ENCODE measurements around the gene VPS36. TPM values are rescaled to one million over a fixed set of nuclear protein-coding genes. Genes with fewer than 3 reads are reported as not detected.

Gene VPS36
- total and polyA plus RNA-seq, 2 donors (not counting 1 experiment from before 2014, with no cell fraction given), result 17.5 to 71.5 TPM

DNA sequence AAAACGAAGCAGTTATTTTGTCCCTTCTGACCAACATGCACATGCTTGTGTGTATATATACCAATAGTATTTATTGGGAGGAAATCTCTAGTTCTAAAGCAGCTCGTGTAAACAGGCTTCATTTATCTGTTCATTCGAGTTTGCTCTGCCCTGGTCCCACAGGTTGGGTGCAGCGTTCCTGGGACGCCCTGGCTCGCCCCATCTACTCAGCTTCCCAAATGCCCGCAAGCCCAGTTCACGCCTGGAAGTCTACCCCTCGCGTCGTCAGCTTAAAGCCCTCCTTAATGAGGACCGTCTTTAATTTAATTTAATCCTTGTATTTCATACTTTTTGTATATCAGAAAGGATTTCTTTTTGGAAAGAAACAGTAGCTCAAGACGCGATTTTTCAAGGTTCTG lies 45.1 kb downstream of the VPS36 start:
- Histone ChIP-seq H3K4me2 (replicated peaks; ENCODE audit: low read depth, low read length, poor library complexity, severe bottlenecking) (peak overlapping the region; percentile 90), H3K79me2 (ENCODE audit: control insufficient read depth, insufficient read depth, low read length) (no peaks in the 10 kb centered on the region), H3K4me1 (ENCODE audit: control insufficient read depth in 2 of 2, insufficient read depth in 2 of 2, low read length in 2 of 2) (peaks cover 23 to 24% of the 10 kb centered on the region in 2 donors), H3K9ac (ENCODE audit: low read length) (peak overlapping the region; percentile 68), H3K36me3 (replicated peaks in 1 of 2; ENCODE audit: control extremely low read depth in 1 of 2, control insufficient read depth in 1 of 2, extremely low read depth in 1 of 2, insufficient read depth in 2 of 2, low read length in 1 of 2) (no peaks in the 10 kb centered on the region), H4K20me1 (ENCODE audit: control insufficient read depth, insufficient read depth, low read length, poor library complexity, severe bottlenecking) (no peaks in the 10 kb centered on the region), H2AFZ (ENCODE audit: insufficient read depth, low read depth, low read length, poor library complexity, severe bottlenecking) (peak overlapping the region; percentile 72), H3K4me3 (ENCODE audit: control extremely low read depth in 1 of 5, extremely low read depth in 1 of 5, insufficient read depth in 1 of 5, low read depth in 2 of 5, low read length in 4 of 5) (peak overlapping the region; percentile 35 to 67 (median 52)), H3K27me3 (replicated peaks in 1 of 4; ENCODE audit: control extremely low read depth in 1 of 4, control insufficient read depth in 3 of 4, insufficient read depth in 4 of 4, low read length in 3 of 4) (peaks cover 0 to 20% (median 8%) of the 10 kb centered on the region in 4 experiments), H3K9me3 (ENCODE audit: control extremely low read depth in 1 of 3, control insufficient read depth in 2 of 3, insufficient read depth in 1 of 3, low read length in 2 of 3) (peaks cover 0 to 4% (median 0%) of the 10 kb centered on the region in 3 donors), H3K27ac (ENCODE audit: low read length in 2 of 2) (no peak overlapping the region)
- 0% methylated on average over 2 of the region's 14 CpGs for WGBS (ENCODE audit: insufficient coverage)
- H3K4me1 Mint-ChIP-seq, result peaks cover 22% of the 10 kb centered on the region
- H3K9me3 Mint-ChIP-seq (ENCODE audit: insufficient read depth), result no peaks in the 10 kb centered on the region
- POLR2A ChIA-PET, result no interaction called here
- ATAC-seq (ENCODE audit: low read depth) (no peak), DNase-seq (peak; percentile 7)
- peak overlapping the region; percentile 81 for H3K4me3 Mint-ChIP-seq
- intact Hi-C loops (cut with micrococcal nuclease), result no loop called here
- TF ChIP-seq EZH2 (IDR thresholded peaks at IDR 0.05; ENCODE audit: borderline replicate concordance, insufficient read depth, low read depth, low read length, poor library complexity, severe bottlenecking), result no peak
- TF ChIP-seq, protein P1, sequence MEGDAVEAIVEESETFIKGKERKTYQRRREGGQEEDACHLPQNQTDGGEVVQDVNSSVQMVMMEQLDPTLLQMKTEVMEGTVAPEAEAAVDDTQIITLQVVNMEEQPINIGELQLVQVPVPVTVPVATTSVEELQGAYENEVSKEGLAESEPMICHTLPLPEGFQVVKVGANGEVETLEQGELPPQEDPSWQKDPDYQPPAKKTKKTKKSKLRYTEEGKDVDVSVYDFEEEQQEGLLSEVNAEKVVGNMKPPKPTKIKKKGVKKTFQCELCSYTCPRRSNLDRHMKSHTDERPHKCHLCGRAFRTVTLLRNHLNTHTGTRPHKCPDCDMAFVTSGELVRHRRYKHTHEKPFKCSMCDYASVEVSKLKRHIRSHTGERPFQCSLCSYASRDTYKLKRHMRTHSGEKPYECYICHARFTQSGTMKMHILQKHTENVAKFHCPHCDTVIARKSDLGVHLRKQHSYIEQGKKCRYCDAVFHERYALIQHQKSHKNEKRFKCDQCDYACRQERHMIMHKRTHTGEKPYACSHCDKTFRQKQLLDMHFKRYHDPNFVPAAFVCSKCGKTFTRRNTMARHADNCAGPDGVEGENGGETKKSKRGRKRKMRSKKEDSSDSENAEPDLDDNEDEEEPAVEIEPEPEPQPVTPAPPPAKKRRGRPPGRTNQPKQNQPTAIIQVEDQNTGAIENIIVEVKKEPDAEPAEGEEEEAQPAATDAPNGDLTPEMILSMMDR (IDR thresholded peaks at IDR 0.05), result no peak
- CTCF ChIA-PET, result no interaction called here
- peaks cover 24% of the 10 kb centered on the region for H3K27me3 Mint-ChIP-seq
- H3K27ac Mint-ChIP-seq, result no peak overlapping the region

DNA sequence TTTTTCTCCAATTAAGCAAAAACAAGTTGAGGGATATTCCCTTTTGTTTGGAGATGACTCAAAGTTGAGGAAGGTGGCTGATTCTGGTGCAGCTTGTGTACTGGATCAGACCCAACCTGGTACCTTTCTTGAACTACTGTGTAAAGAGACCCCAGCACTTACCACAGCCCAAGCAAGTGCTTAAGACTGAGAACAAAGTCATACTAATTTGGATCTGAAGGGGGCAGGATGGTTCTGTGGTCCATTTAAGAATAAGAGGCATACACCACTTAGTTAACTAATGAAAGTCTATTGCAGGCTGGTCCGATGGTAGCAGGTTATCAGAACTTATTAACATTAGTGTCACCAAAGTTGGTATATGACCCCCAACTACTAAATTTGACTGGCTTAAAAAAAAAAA lies 50.7 kb downstream of the VPS36 start:
- intact Hi-C loops (cut with micrococcal nuclease), result no loop called here
- Histone ChIP-seq H3K4me1 (ENCODE audit: control insufficient read depth in 2 of 2, insufficient read depth in 2 of 2, low read length in 2 of 2) (peaks cover 9 to 10% of the 10 kb centered on the region in 2 donors), H3K27ac (ENCODE audit: low read length in 2 of 2) (no peak overlapping the region), H3K27me3 (replicated peaks in 1 of 4; ENCODE audit: control extremely low read depth in 1 of 4, control insufficient read depth in 3 of 4, insufficient read depth in 4 of 4, low read length in 3 of 4) (peaks cover 0 to 5% (median 3%) of the 10 kb centered on the region in 4 experiments), H3K79me2 (ENCODE audit: control insufficient read depth, insufficient read depth, low read length) (no peaks in the 10 kb centered on the region), H3K4me2 (replicated peaks; ENCODE audit: low read depth, low read length, poor library complexity, severe bottlenecking) (no peak overlapping the region), H2AFZ (ENCODE audit: insufficient read depth, low read depth, low read length, poor library complexity, severe bottlenecking) (no peak overlapping the region), H3K36me3 (replicated peaks in 1 of 2; ENCODE audit: control extremely low read depth in 1 of 2, control insufficient read depth in 1 of 2, extremely low read depth in 1 of 2, insufficient read depth in 2 of 2, low read length in 1 of 2) (no peaks in the 10 kb centered on the region), H3K4me3 (ENCODE audit: control extremely low read depth in 1 of 5, extremely low read depth in 1 of 5, insufficient read depth in 1 of 5, low read depth in 2 of 5, low read length in 4 of 5) (no peak overlapping the region), H4K20me1 (ENCODE audit: control insufficient read depth, insufficient read depth, low read length, poor library complexity, severe bottlenecking) (no peaks in the 10 kb centered on the region), H3K9ac (ENCODE audit: low read length) (no peak overlapping the region), H3K9me3 (ENCODE audit: control extremely low read depth in 1 of 3, control insufficient read depth in 2 of 3, insufficient read depth in 1 of 3, low read length in 2 of 3) (no peaks in the 10 kb centered on the region)
- H3K27me3 Mint-ChIP-seq, result peaks cover 34% of the 10 kb centered on the region
- WGBS (ENCODE audit: insufficient coverage), result no CpG with 5 or more reads among the region's 1 CpG
- no peak for TF ChIP-seq EZH2 (IDR thresholded peaks at IDR 0.05; ENCODE audit: borderline replicate concordance, insufficient read depth, low read depth, low read length, poor library complexity, severe bottlenecking)
- TF ChIP-seq, protein P1 (IDR thresholded peaks at IDR 0.05), result no peak
- peaks cover 11% of the 10 kb centered on the region for H3K4me1 Mint-ChIP-seq
- H3K4me3 Mint-ChIP-seq, result no peak overlapping the region
- ATAC-seq (ENCODE audit: low read depth) (no peak), DNase-seq (no peak)
- ChIA-PET POLR2A (no interaction called here), CTCF (interaction anchor here (0.7 kb wide), 1 partner anchor 51 kb away, joined by 4 read pairs; no protein-coding TSS in a partner anchor)
- no peaks in the 10 kb centered on the region for H3K9me3 Mint-ChIP-seq (ENCODE audit: insufficient read depth)
- H3K27ac Mint-ChIP-seq, result no peak overlapping the region

Measured in B cell (primary cell).